NAMALWA (cell line): Measurements from ENCODE around the gene PRRG2.

Experiments
- DNase-seq: peaks from one replicate; pipeline ENCODE4 v3.0.0-alpha.2; 2015; ENCODE audit warnings: low spot score

The PRRG2 gene

DNA sequence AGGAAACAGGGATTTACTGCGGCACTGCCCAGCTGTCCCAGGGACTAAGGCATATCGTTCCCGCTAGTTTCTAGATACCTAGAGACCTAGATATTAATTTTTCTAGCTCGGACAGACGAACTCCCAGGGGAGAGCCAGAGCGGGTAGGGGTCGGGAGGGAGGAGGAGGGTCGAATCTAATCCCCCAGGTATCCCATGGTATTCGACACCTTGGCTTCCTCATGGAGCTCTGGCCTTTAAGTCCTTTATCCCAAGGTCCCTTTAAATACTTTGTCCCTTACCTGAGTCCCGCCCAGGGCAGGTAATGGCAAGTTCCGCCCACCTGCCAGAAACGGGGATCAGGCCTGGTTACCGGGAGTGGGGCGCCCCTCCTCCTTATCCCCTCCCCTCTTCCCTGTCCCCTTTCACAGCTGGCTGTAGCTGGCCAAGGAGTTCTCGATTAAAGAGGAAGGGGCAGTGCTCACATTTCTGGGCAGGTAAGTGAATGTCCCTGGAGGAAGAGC, at the start of gene PRRG2:
PRRG2 (plus strand) TSS at position 310 of the 502 bp plus-strand sequence. CDS start 1,904 bp downstream, outside the sequence.
- DNase-seq, result no peak

- DNase-seq, result peak; percentile 90
These were observed 47.3 kb upstream of the PRRG2 start for GRCh38 chr19:49533551-49534488.

DNA sequence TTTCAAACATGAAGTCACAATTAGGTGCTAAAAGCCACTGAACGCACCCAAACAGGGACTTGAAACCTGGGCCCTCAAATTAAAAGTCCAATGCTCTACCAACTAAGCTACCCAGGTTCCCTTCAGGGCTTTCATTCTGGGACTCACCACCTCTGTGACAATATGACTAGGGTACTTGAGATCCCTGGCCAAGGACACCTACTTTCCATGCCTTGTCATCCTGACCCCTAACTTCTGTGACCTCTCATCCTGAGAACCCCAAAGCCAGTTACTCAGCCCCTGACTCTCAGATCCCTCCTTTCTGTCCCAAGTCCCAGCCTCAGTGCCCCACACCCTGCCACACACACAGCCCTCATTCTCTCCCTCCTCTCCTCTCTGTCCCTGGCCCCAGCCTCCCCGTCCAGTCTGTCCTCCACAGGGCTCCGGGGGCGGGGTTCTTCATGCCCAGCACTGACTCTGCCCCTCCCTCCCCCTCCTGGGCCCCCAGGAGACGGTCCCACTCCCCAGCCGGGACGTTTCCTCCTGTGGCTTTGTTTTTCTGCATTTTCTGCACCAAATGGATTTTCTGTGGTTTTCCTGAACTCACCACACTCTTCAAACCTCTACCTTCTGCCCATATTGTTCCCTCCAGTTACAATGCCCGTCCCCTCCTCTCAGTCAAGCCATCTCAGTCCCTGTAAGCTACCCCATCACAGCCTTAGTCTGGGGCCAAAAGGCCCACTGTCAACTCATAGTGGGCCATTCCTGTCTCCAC, 46.3 kb upstream of the PRRG2 start:
- no peak for DNase-seq

DNA sequence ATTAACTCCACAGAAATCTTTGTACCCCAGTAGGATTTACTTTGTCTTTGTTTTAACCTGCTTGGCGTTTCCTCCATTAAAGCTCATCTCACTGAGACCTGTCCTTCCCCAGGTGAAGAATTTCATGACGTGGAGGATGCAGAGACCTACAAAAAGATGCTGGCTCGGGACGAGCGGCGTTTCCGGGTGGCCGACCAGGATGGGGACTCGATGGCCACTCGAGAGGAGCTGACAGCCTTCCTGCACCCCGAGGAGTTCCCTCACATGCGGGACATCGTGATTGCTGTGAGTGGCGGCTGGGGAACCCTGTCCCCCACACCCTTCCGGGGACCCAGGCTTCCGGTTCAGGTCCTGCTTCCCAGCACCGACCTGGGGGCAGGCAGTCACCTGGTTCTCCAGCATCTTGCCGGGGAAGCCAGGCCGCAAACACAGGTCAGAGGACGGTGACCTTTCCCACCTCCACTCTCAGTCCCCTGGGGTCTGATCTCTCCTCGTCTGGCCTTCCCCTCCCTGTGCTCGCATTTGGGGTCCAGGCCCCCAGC, 44.1 kb upstream of the PRRG2 start:
- no peak for DNase-seq

- no peak for DNase-seq
These were observed 42.5 kb upstream of the PRRG2 start for GRCh38 chr19:49538643-49539042.

DNA sequence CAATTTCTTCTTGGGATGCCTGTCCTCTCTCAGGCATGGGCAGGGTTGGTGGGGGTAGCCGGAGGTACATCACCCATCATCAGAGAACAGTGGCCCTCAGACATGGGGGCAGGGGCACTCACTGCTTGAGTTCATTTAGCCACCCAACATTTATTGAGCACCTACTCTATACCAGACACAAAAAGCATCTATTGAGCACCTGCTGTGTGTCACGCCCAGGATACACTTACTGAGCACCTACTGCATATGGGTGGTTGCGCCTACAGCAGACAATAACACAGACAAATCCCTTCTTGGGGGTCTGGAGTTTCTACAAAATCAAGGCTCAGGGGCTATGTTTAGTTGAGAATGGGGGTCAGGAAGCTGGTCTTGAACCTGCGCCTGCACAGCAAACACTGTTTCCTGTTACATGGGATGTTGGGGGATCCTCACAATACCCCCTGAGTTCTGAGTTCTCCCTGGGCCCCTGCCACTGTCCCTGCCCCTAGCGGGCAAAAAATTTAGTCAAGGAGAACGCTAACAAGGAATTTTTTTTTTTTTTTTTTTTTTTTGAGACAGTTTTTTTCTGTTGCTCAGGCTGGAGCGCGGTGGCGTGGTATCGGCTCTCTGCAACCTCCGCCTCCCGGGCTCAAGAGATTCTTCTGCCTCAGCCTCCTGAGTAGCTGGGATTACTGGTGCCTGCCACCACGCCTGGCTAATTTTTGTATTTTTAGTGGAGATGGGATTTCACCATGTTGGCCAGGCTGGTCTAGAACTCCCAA, 41.7 kb upstream of the PRRG2 start:
- no peak for DNase-seq

DNA sequence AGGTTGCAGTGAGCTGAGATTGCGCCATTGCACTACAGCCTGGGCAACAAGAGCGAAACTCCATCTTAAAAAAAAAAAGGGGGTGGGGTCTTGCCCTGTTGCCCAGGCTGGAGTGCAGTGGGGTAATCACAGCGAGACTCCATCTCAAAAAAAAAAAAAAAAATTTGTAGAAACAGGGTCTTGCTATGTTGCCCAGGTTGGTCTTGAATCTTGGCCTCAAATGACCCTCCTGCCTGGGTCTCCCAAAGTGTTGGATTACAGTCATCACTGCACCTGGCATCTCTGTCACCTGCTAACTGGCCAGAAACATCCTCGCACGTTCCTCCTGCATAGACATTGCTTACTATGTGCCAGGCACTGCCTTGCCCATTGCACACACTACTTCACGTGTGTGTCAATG, 39.2 kb upstream of the PRRG2 start:
- DNase-seq, result no peak

GRCh38 chr19:49542446-49542845, 38.7 kb upstream of the PRRG2 start:
- no peak for DNase-seq

- no peak for DNase-seq
These were observed 38.1 kb upstream of the PRRG2 start for GRCh38 chr19:49543032-49543431.

DNA sequence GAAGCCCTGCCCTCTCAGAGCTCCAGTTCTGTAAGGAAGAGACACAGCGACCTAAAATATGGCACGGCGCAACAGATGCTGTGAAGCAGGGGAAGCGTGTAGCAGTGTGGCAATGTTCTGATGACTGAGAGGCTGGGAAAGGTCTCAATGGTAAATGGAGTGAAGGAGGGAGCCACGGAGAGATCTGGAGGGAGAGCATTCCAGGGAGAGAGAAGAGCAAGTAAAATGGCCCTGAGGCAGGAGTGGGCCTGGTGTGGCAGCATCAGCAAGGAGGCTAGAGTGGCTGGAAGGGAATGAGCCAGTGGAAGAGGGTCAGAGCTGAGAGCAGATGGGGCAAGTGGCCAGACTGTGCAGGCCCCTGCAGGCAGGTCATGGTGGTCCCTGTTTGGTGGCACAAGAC, 37.0 kb upstream of the PRRG2 start:
- DNase-seq, result no peak

DNA sequence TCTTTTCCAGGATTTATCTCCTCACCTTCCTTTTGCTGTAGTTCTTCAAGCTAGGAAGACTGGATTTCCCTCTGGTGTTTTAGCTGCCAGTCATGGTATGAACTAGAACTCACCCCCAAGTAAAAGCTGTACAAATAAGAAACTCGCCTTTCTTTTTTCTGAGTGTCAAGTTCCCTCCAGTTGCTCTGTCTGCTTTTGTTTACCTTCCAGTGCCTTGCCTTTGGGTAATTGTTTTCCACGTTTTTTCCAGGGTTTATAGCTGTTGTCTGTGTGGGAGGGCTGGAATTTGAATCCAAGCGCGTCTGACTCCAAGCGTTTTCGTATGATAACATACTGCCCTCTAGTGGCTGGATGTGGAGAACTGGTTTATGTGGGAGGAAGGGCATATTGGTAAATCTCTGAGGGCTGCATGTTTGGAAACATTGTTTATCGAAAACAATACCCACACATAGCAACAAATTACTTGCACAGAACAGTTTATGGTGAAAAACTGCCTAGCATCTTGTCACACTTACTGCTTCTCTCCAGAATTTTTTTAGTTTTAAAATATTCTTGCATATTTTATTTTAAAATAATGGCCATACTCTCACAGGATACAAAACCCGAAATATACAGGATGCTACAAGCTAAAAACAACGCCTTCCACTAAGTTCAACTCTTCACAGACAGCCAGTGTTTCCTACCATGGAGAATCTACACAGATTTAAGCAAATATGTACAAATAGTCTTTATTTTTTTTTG, 34.1 kb upstream of the PRRG2 start:
- DNase-seq, result peak; percentile 90

- DNase-seq, result no peak
These were observed 32.1 kb upstream of the PRRG2 start for GRCh38 chr19:49549045-49549444.

DNA sequence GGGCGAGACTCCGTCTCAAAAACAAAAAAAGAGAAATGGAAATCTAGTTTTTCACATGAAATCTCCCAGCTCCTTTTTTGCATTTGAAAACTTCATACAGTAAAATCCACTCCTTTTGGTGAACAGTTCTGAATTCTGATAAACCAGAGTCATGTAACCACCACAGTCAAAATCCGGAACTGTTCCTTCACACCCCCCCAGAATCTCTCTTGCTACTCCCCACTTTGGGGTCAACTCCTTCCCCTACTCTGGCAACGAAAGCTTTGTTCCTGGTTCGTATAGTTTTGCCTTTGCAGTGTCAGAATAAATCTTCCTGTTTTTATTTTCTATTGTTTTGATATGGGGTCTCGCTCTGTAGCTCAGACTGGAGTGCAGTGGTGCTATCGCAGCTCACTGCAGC, 29.6 kb upstream of the PRRG2 start:
- DNase-seq, result no peak

GRCh38 chr19:49552749-49553148, 28.4 kb upstream of the PRRG2 start:
- DNase-seq, result no peak

DNA sequence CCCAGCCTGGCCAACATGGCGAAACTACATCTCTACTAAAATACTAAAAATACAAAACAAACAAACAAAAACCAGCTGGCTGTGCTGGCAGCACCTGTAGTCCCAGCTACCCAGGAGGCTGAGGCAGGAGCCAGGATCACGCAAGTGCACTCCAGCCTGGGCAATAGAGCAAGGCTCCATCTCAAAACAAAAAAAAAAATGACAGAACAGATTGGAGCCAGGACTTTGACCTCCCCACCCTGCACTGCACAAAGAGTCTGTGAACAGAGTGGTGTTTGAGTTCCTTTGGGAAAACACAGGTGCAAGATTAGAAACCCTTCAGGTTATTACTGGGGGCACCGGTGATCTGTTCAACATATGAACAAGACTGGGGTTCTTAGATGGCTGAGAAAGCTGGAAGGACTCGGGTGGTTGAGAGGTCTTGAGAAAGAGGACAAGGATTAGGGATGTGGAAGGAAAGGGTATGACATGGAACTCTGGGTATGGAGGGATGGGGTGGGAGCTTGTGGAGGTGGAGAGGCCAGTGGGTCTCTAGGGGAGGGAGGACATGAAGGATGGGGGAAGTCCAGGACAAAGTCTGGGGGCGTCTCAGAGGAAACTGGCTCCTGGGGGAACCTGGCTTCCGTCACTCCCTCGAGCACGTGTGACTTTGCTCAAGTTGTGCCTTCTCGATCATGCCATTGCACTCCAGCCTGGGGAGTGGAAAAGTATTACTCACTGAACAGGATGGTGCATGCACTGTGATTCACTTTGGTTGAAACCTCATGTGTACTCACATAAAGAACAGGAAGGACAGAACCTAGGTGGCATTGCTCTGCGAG, 27.5 kb upstream of the PRRG2 start:
- DNase-seq, result no peak

DNA sequence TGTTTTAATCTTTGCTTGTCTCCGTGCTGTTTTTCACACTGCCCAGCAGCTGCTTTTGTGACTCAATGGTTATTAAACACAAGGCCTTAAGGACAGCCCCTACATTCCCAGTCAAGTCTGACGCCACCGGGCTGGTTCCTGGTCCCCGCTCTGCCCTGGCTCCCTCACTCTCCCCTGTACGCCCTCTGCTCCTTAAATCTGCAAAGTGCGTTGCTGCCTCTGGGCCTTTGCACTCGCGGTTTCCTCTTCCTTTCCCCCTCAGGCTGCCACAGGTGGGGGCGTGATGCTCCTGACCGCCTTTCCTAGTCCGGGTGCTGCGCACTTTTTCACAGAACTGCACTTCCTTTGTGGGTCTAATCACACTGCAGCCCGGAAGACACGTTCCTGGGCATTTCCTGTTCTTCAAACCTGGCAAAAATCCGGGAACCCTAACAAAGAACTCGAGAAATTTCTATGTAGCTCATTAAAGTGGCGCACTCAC, 26.4 kb upstream of the PRRG2 start:
- no peak for DNase-seq

GRCh38 chr19:49555600-49556411, 25.3 kb upstream of the PRRG2 start:
- DNase-seq, result peak; percentile 47

GRCh38 chr19:49556412-49557398, 24.4 kb upstream of the PRRG2 start:
- no peak for DNase-seq
